ENCODE measurements around the gene SHROOM3.

DNA sequence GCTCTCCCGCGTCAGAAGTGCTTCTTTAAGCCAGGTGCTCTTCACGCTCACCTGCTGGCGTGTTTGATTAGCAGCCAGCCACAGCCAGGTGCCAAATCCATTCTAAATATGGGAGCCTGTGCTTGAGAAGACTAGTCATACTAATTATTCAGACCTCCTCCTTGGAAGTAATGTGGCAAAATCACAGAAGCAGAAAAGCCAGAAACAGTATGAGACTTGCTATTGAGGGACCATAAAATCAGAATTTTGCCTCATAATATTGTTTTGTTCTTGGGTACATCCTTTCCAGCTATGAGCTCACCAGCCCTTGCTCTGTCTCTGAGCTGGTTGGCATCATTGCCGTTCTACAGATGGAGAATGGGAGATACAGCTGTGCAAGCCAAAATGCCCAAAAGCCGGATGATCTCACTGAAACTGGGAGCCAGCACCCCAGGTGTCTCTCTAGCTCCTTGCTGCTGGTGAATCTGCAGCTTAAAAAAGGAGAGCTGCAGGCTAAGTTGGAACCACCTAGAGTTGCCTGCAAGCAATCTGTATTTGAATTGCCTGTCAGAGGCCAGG is 205.4 kb downstream of the SHROOM3 start:
- TF ChIP-seq CTCF (conservative IDR thresholded peaks at IDR 0.05; ENCODE audit: low read depth in 2 of 2) (no peak), ETS1 (IDR thresholded peaks at IDR 0.05) (no peak), REST (IDR thresholded peaks at IDR 0.05; ENCODE audit: unreplicated experiment) (no peak), ZNF331 (CRISPR knock-in tag; IDR thresholded peaks at IDR 0.05; ENCODE audit: low read depth) (no peak), POLR2AphosphoS5 (IDR thresholded peaks at IDR 0.05; ENCODE audit: low read depth) (no peak), EZH2 (IDR thresholded peaks at IDR 0.05; ENCODE audit: low read depth, unreplicated experiment) (no peak), STAT1 (IDR thresholded peaks at IDR 0.05; ENCODE audit: unreplicated experiment) (no peak), EZH2phosphoT487 (IDR thresholded peaks at IDR 0.05; ENCODE audit: unreplicated experiment) (no peak)

Measured in GM23338 (cell line).